AG04449 (cell line): ENCODE results near the gene ZNF331.

Experiments
- CTCF ChIA-PET: fragments of 350-600 bp; formaldehyde crosslinking; extraction: SDS; loops from one replicate; lab custom pipeline; 2021; ENCODE audit warnings: antibody characterized with exemption; lab: Yijun Ruan, JAX
- POLR2A ChIA-PET: fragments of 400-600, 350-600 bp; formaldehyde crosslinking; extraction: SDS; loops from one replicate; lab custom pipeline; 2020; ENCODE audit warnings: antibody characterized with exemption, inconsistent platforms; lab: Yijun Ruan, JAX
- DNase-seq: peaks from one replicate; pipeline ENCODE4 v3.0.0-alpha.2; 2010; ENCODE audit warnings: low read depth, low spot score
- H3K4me3 ChIP-seq: 2 replicates; pipeline ENCODE4 v1.5.1; 2011; ENCODE audit warnings: low read depth, mild to moderate bottlenecking, control low read depth, low read length
- TF ChIP-seq, protein P1 (sequence below): IDR thresholded peaks from one replicate; pipeline ENCODE4 v1.5.1; 2011; ENCODE audit warnings: mild to moderate bottlenecking, moderate library complexity, low read length, control low read depth, inconsistent platforms; ENCODE audit not compliant: insufficient read depth; ENCODE audit errors: missing control alignments

The ZNF331 gene

GRCh38 chr19:53546758-53547513, 9.0 kb downstream of the ZNF331 start:
- TF ChIP-seq, protein P1, sequence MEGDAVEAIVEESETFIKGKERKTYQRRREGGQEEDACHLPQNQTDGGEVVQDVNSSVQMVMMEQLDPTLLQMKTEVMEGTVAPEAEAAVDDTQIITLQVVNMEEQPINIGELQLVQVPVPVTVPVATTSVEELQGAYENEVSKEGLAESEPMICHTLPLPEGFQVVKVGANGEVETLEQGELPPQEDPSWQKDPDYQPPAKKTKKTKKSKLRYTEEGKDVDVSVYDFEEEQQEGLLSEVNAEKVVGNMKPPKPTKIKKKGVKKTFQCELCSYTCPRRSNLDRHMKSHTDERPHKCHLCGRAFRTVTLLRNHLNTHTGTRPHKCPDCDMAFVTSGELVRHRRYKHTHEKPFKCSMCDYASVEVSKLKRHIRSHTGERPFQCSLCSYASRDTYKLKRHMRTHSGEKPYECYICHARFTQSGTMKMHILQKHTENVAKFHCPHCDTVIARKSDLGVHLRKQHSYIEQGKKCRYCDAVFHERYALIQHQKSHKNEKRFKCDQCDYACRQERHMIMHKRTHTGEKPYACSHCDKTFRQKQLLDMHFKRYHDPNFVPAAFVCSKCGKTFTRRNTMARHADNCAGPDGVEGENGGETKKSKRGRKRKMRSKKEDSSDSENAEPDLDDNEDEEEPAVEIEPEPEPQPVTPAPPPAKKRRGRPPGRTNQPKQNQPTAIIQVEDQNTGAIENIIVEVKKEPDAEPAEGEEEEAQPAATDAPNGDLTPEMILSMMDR, result no peak
- no peak overlapping the region for H3K4me3 ChIP-seq
- CTCF ChIA-PET, result no interaction called here
- no peak for DNase-seq
- POLR2A ChIA-PET, result no interaction called here

GRCh38 chr19:53549340-53549739, 11.4 kb downstream of the ZNF331 start:
- H3K4me3 ChIP-seq, result no peak overlapping the region
- CTCF ChIA-PET, result no interaction called here
- POLR2A ChIA-PET, result no interaction called here
- TF ChIP-seq, protein P1, result no peak
- DNase-seq, result peak; percentile 63

- ChIA-PET POLR2A (no interaction called here), CTCF (no interaction called here)
- H3K4me3 ChIP-seq, result no peak overlapping the region
- TF ChIP-seq, protein P1, result no peak
- DNase-seq, result no peak
Observed at GRCh38 chr19:53552001-53552721, 14.2 kb downstream of the ZNF331 start.

DNA sequence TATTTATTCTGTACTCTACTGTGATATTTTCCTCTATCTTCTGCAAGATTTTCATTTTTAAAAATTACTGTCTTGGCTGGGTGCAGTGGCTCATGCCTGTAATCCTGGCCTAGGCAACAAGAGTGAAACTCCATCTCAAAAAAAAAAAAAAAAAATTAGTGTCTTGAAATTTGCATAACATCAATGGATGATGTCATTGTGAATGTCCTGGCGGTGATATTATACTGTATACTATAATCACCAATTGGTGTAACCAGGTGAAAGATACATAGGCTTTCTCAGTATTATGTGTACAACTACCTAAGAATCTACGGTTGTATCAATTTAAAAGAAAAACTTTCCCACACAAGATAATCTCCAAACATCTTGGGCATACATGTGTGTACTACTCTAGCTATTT, 15.2 kb downstream of the ZNF331 start:
- ChIA-PET POLR2A (no interaction called here), CTCF (no interaction called here)

GRCh38 chr19:53553865-53554791, 16.2 kb downstream of the ZNF331 start:
- peak overlapping the region; percentile 74 for H3K4me3 ChIP-seq
- POLR2A ChIA-PET, result no interaction called here

More for the DNA sequence above, 15.2 kb downstream of the ZNF331 start:
- DNase-seq, result no peak
- no peak overlapping the region for H3K4me3 ChIP-seq
- TF ChIP-seq, protein P1, result no peak

More at GRCh38 chr19:53553865-53554791, 16.2 kb downstream of the ZNF331 start:
- CTCF ChIA-PET, result no interaction called here
- DNase-seq, result no peak
- TF ChIP-seq, protein P1, result no peak
